Vagina (tissue), 2 donors: ENCODE measurements around the gene CENPM. TPM values are rescaled to one million over a fixed set of nuclear protein-coding genes. Genes with fewer than 3 reads are reported as not detected.

Experiments
- DNase-seq, 2 donors: peaks; one replicate each; pipeline ENCODE4 v3.0.0-alpha.2; 2017; ENCODE audit errors: extremely low spot score in 2 of 2
- H3K27ac ChIP-seq: fragments of 200-600 bp; sonication (generic); one replicate; pipeline ENCODE4 v1.5.1; 2019
- H3K27me3 ChIP-seq: fragments of 200-600 bp; sonication (generic); one replicate; pipeline ENCODE4 v1.5.1; 2019
- H3K36me3 ChIP-seq, 2 donors: fragments of 200-600 bp; sonication (generic); one replicate each; pipeline ENCODE4 v1.5.1; 2017 to 2019
- H3K4me1 ChIP-seq: fragments of 200-600 bp; sonication (generic); one replicate; pipeline ENCODE4 v1.5.1; 2019
- H3K4me3 ChIP-seq, 2 donors: fragments of 200-600 bp; sonication (generic); 1 replicate in 1 of 2; 2 replicates in 1 of 2; pipeline ENCODE4 v1.5.1; 2016 to 2019
- H3K9me3 ChIP-seq: fragments of 200-600 bp; sonication (generic); one replicate; pipeline ENCODE4 v1.5.1; 2019
- POLR2A ChIP-seq, 2 donors: fragments of 450-650 bp; IDR thresholded peaks; one replicate each; pipeline ENCODE4 v1.6.1; 2017; ENCODE audit warnings: antibody characterized with exemption in 2 of 2, mild to moderate bottlenecking in 2 of 2, moderate library complexity in 2 of 2
- POLR2AphosphoS5 ChIP-seq, 2 donors: sonication (generic); formaldehyde crosslinking; IDR thresholded peaks; one replicate each; pipeline ENCODE4 v1.9.0; 2017; ENCODE audit warnings: antibody characterized with exemption in 2 of 2, mild to moderate bottlenecking in 2 of 2, low read depth in 1 of 2; ENCODE audit not compliant: insufficient read depth in 1 of 2
- intact Hi-C: fragments of 100-400 bp; cut with DNase I; formaldehyde crosslinking; loops from one replicate; pipeline ENCODE4 v1.15.1; 2023
- total RNA-seq: library from RNA; depleted of rRNA; stranded (reverse); fragments of >200 nt; gene quantifications from one replicate; pipeline ENCODE4 v1.2.3, GENCODE V29; 2016
- TF ChIP-seq, protein P1 (sequence below), 3 experiments: fragments of 450-650 bp in 2 of 3; fragments of 200-600 bp in 1 of 3; sonication (generic) in 1 of 3; IDR thresholded peaks; one replicate each; pipeline ENCODE4 v1.5.1; 2017 to 2019; ENCODE audit warnings: antibody characterized with exemption in 3 of 3, mild to moderate bottlenecking in 2 of 3, moderate library complexity in 2 of 3

Gene CENPM
- total RNA-seq, 1 donor from 2014 or later, result not detected

DNA sequence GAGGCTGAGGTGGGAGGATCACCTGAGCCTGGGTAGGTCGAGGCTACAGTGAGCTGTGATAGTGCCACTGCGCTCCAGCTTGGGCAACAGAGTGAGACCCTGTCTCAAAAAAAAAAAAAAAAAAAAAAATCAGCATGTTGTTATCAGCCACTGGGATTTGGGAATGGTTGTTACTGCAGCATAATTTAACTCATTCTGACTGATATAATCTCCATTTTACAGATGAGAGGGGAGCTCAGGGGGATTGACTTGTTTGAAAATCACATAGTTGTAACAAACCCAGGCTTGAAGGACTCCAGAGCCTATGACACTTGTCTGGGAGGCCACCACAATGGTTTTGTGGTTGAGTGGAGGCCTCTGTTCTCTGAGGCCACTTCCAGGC, 19.3 kb upstream of the CENPM start:
- Histone ChIP-seq H3K4me1 (no peaks in the 10 kb centered on the region), H3K27me3 (no peaks in the 10 kb centered on the region), H3K9me3 (no peaks in the 10 kb centered on the region), H3K4me3 (no peak overlapping the region), H3K27ac (no peak overlapping the region), H3K36me3 (no peaks in the 10 kb centered on the region)
- intact Hi-C loops, result no loop called here
- TF ChIP-seq, protein P1, sequence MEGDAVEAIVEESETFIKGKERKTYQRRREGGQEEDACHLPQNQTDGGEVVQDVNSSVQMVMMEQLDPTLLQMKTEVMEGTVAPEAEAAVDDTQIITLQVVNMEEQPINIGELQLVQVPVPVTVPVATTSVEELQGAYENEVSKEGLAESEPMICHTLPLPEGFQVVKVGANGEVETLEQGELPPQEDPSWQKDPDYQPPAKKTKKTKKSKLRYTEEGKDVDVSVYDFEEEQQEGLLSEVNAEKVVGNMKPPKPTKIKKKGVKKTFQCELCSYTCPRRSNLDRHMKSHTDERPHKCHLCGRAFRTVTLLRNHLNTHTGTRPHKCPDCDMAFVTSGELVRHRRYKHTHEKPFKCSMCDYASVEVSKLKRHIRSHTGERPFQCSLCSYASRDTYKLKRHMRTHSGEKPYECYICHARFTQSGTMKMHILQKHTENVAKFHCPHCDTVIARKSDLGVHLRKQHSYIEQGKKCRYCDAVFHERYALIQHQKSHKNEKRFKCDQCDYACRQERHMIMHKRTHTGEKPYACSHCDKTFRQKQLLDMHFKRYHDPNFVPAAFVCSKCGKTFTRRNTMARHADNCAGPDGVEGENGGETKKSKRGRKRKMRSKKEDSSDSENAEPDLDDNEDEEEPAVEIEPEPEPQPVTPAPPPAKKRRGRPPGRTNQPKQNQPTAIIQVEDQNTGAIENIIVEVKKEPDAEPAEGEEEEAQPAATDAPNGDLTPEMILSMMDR (IDR thresholded peaks at IDR 0.05), result no peak
- TF ChIP-seq POLR2A (IDR thresholded peaks at IDR 0.05), result no peak
- TF ChIP-seq POLR2AphosphoS5 (IDR thresholded peaks at IDR 0.05; ENCODE audit: insufficient read depth in 1 of 2, low read depth in 1 of 2), result no peak
- no peak for DNase-seq

- no peaks in the 10 kb centered on the region for H3K4me1 ChIP-seq
- no peak overlapping the region for H3K27ac ChIP-seq
- H3K27me3 ChIP-seq, result no peaks in the 10 kb centered on the region
- no peak overlapping the region for H3K4me3 ChIP-seq
- intact Hi-C loops, result no loop called here
- TF ChIP-seq POLR2AphosphoS5 (IDR thresholded peaks at IDR 0.05; ENCODE audit: insufficient read depth in 1 of 2, low read depth in 1 of 2) (no peak), POLR2A (IDR thresholded peaks at IDR 0.05) (no peak)
- TF ChIP-seq, protein P1 (IDR thresholded peaks at IDR 0.05), result no peak
- no peaks in the 10 kb centered on the region for H3K9me3 ChIP-seq
- H3K36me3 ChIP-seq, result no peaks in the 10 kb centered on the region
- no peak for DNase-seq
Observed at GRCh38 chr22:41964112-41964491, 17.1 kb upstream of the CENPM start.

- Histone ChIP-seq H3K27ac (no peak overlapping the region), H3K36me3 (no peaks in the 10 kb centered on the region), H3K9me3 (no peaks in the 10 kb centered on the region), H3K4me1 (no peaks in the 10 kb centered on the region), H3K4me3 (no peak overlapping the region), H3K27me3 (no peaks in the 10 kb centered on the region)
- no peak for DNase-seq
- intact Hi-C loops, result no loop called here
- TF ChIP-seq, protein P1 (IDR thresholded peaks at IDR 0.05), result no peak
- no peak for TF ChIP-seq POLR2AphosphoS5 (IDR thresholded peaks at IDR 0.05; ENCODE audit: insufficient read depth in 1 of 2, low read depth in 1 of 2)
- TF ChIP-seq POLR2A (IDR thresholded peaks at IDR 0.05), result no peak
Observed at GRCh38 chr22:41963453-41964111, 16.6 kb upstream of the CENPM start.

DNA sequence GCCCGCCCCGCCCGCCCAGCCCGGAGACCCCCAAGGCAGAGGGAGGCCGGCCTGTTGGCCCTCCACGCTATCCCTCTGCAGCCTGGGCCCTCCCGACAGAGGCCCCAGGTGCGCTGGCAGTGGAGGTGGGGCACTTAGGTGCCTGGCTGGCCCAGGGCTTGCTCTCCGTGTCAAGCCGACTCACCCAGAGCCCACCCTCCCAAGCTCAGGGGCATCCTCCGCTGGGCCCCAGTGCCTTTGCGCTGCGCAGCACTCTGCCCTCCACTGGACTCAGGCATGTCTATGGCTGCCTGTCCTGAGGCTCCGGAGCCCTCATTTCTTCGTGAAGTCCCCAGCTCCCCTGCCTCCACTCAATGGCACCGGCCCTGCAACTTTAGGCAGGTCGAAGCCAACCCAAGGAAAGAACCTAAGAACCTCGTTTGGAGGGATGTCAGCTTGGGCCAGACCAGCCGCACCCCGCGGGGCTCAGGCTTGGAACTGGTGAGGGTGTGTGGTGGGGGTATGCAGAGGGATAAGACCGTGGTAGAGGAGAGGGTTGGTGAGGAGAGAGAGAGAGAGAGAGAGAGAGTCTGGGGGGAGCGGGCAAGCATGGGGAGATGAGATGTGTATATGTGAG, 11.1 kb upstream of the CENPM start:
- Histone ChIP-seq H3K27ac (no peak overlapping the region), H3K9me3 (no peaks in the 10 kb centered on the region), H3K4me3 (peak overlapping the region in 1 of 2 donors; percentile 16), H3K36me3 (no peaks in the 10 kb centered on the region), H3K4me1 (peaks cover 8% of the 10 kb centered on the region), H3K27me3 (no peaks in the 10 kb centered on the region)
- no peak for DNase-seq
- TF ChIP-seq, protein P1 (IDR thresholded peaks at IDR 0.05), result no peak
- TF ChIP-seq POLR2A (IDR thresholded peaks at IDR 0.05), result no peak
- TF ChIP-seq POLR2AphosphoS5 (IDR thresholded peaks at IDR 0.05; ENCODE audit: insufficient read depth in 1 of 2, low read depth in 1 of 2), result no peak
- intact Hi-C loops, result no loop called here

DNA sequence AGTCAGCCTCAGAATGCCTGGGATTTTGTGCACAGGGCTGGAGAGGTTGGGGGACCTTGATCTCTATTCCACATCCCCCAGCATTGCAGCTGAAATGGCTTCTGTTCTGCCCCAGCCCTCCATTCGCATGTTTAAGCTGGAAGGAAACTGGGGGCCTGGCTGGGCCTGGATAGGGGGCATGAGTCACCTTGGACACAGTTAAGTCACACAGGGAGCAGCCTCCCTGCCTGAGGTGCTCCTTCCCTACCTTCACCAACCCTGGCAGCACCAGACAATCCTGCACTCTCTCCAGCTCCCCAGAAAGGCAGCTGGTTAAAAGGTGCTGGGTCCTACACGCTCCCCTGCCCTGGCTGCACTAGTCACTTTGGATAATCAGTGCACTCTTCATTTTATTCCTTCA, 5.8 kb upstream of the CENPM start:
- H3K27me3 ChIP-seq, result no peaks in the 10 kb centered on the region
- no peaks in the 10 kb centered on the region for H3K36me3 ChIP-seq
- no peak overlapping the region for H3K4me3 ChIP-seq
- H3K27ac ChIP-seq, result no peak overlapping the region
- no peak for TF ChIP-seq POLR2AphosphoS5 (IDR thresholded peaks at IDR 0.05; ENCODE audit: insufficient read depth in 1 of 2, low read depth in 1 of 2)
- TF ChIP-seq, protein P1 (IDR thresholded peaks at IDR 0.05), result no peak
- no peak for TF ChIP-seq POLR2A (IDR thresholded peaks at IDR 0.05)
- peaks cover 4% of the 10 kb centered on the region for H3K4me1 ChIP-seq
- DNase-seq, result no peak
- intact Hi-C loops, result no loop called here
- H3K9me3 ChIP-seq, result no peaks in the 10 kb centered on the region
